Mesenteric fat pad (tissue), 1 donor: ENCODE measurements around the gene ZBTB20. TPM values are rescaled to one million over a fixed set of nuclear protein-coding genes. Genes with fewer than 3 reads are reported as not detected.

Source experiments
- DNase-seq: peaks from one replicate; pipeline ENCODE4 v3.0.0-alpha.2; 2020; ENCODE audit warnings: low spot score
- total RNA-seq: library from RNA; stranded (reverse); fragmentation: NEBNext Ultra II Directional; extraction: Animal tissue kit (Norgen Biotek cat#: 25700); gene quantifications from one replicate; pipeline ENCODE4 v1.2.1, GENCODE V29; 2021
- donor health status: DM: yes; HTN: yes; CAD: no.

ZBTB20 gene
- total RNA-seq, 1 donor from 2014 or later = 54.4 TPM

GRCh38 chr3:114645392-114645791 is 501.7 kb downstream of the ZBTB20 start:
- no peak for DNase-seq

- DNase-seq = no peak
Observed at GRCh38 chr3:114644367-114644766, 502.7 kb downstream of the ZBTB20 start.

- DNase-seq = no peak
Observed at GRCh38 chr3:114642951-114643741, 503.9 kb downstream of the ZBTB20 start.

GRCh38 chr3:114640126-114640525 is 507.0 kb downstream of the ZBTB20 start:
- DNase-seq = no peak

GRCh38 chr3:114639171-114639570 is 507.9 kb downstream of the ZBTB20 start:
- DNase-seq = no peak

- DNase-seq = no peak
Observed at GRCh38 chr3:114635878-114636277, 511.2 kb downstream of the ZBTB20 start.

GRCh38 chr3:114634635-114635034 is 512.5 kb downstream of the ZBTB20 start:
- DNase-seq = no peak

- no peak for DNase-seq
Observed at GRCh38 chr3:114632757-114633424, 514.2 kb downstream of the ZBTB20 start.

- no peak for DNase-seq
Observed at GRCh38 chr3:114627770-114628169, 519.3 kb downstream of the ZBTB20 start.

- no peak for DNase-seq
Observed at GRCh38 chr3:114626751-114627150, 520.3 kb downstream of the ZBTB20 start.

GRCh38 chr3:114624571-114625181 is 522.4 kb downstream of the ZBTB20 start:
- peak; percentile 92 for DNase-seq

GRCh38 chr3:114624047-114624445 is 523.0 kb downstream of the ZBTB20 start:
- DNase-seq = no peak

- no peak for DNase-seq
Observed at GRCh38 chr3:114623420-114624046, 523.6 kb downstream of the ZBTB20 start.

GRCh38 chr3:114622001-114622400 is 525.1 kb downstream of the ZBTB20 start:
- no peak for DNase-seq

- DNase-seq = no peak
Observed at GRCh38 chr3:114619771-114620170, 527.3 kb downstream of the ZBTB20 start.

- DNase-seq = no peak
Observed at GRCh38 chr3:114615523-114616085, 531.5 kb downstream of the ZBTB20 start.

GRCh38 chr3:114609973-114610630 is 537.0 kb downstream of the ZBTB20 start:
- no peak for DNase-seq

- no peak for DNase-seq
Observed at GRCh38 chr3:114608293-114608692, 538.8 kb downstream of the ZBTB20 start.

- no peak for DNase-seq
Observed at GRCh38 chr3:114606336-114606735, 540.8 kb downstream of the ZBTB20 start.

- no peak for DNase-seq
Observed at GRCh38 chr3:114600571-114600970, 546.5 kb downstream of the ZBTB20 start.

- no peak for DNase-seq
Observed at GRCh38 chr3:114597871-114598270, 549.2 kb downstream of the ZBTB20 start.
